Fibroblast of skin of abdomen (primary cell): Measurements from ENCODE around the gene CREB5.

Experiments
- DNase-seq: peaks from one replicate; pipeline ENCODE4 v3.0.0-alpha.2; 2013

The CREB5 gene

DNA sequence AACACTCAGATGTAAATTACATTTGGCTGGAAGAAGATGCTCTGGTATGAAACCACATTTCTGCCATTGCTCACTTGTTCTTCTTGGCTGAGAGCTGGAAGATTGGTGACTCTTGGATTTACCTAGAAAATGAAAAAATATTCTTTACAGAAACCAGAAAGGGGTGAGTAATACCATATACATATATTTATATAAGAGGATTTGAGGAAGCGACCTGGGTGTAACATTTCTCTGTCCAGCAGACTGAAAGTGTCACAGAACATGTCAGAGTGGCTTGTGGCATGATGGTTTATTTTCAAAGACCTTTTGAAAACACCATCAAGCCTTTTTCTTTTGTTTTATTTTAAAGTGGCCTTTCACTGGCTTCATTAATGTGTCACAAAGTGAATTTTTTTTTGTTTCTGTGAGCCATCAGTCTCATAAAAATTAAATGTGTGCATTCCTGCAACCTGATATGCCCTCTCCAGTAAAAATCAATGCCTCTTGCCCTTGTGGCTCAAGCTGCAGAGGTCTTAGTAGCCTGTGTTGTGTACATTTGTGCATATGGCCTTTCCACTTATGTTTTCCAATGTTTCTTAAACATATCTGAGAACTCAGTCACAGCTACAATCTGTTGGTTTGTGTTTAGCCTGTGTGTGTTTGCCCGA is 23.5 kb downstream of the CREB5 start:
- DNase-seq: no peak

GRCh38 chr7:28440055-28440601 is 27.8 kb downstream of the CREB5 start:
- DNase-seq: no peak

DNA sequence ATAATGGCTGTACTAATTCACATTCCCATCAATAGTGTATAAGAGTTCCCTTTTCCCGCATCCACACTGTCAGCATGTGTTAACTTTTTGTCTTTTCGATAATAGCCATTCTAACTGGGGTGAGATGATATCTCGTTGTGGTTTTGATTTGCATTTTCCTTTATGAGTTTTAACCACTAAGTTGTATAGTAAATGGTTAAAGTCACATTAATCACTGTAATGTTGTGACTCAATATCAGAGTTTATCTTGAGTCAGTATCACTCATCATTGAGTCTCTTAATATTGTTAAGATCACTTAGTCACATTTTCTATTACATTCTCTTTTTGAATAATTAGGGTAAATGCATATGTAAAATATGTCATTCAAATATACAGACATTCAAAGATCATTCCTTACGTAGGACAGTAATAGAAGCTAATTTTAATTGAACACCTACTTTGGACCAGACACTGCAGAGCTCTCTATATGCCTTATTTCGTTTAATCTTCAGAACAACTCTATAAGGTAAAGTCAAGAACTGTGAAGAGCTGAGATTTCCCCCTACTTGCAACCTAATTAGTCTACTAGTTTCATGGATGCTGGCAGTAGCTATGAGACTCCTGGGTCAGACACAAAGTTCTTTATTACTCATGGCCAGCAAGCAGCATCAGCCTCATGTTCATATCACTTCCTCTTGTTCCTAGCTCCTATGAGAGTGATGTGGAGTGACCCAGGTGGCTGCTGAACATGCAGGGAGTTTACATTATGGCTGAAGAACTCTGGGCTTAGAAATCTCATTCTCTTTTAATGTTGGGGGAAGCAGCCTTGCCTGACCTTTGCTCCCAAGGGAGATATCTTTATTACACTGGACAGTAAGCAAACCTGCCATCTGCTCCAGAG is 30.5 kb downstream of the CREB5 start:
- DNase-seq: peak; percentile 39

DNA sequence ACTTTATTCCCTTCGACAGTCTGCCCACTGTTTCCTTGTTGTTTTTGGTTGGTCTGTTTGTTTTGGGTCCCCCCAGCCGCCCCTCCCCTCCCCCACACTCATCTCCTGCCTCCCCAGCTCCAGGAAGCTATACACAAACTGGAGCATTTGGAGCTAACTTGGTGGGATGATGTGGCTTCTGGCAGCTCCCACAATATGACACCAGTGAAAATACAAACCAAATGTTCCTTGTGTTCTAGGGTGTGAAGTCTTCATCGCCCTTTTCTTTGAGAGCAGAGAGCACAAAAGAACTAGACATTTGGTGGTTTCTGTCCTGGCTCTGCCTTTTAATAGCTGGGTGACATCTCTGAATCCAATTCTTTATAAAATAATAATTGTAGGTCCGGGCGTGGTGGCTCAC is 33.8 kb downstream of the CREB5 start:
- DNase-seq: no peak

- peak; percentile 31 for DNase-seq
Measured at GRCh38 chr7:28447071-28447470, 34.8 kb downstream of the CREB5 start.

- no peak for DNase-seq
Measured at GRCh38 chr7:28448708-28449107, 36.4 kb downstream of the CREB5 start.

DNA sequence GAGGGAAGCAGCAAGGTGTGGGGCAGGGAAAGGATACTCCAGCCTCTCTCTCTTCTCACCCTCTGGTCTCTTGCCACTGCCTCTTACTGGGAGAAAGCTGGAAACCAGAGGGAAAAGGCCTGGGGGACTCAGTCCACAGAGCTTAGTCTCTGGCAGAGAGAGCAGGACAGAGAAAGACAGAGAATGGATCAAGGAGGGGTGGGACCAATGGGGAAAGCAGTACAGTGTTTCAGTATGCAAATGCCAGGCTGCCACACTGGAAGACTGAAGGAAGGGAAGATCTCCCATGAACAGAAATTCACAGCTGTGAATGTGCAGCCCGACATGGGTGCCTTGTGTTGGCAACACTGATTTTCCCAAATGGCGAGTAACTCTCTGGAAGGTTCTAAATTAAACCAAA is 40.4 kb downstream of the CREB5 start:
- no peak for DNase-seq

GRCh38 chr7:28455486-28455885 is 43.2 kb downstream of the CREB5 start:
- DNase-seq: no peak

- DNase-seq: no peak
Measured at GRCh38 chr7:28456044-28456443, 43.7 kb downstream of the CREB5 start.

DNA sequence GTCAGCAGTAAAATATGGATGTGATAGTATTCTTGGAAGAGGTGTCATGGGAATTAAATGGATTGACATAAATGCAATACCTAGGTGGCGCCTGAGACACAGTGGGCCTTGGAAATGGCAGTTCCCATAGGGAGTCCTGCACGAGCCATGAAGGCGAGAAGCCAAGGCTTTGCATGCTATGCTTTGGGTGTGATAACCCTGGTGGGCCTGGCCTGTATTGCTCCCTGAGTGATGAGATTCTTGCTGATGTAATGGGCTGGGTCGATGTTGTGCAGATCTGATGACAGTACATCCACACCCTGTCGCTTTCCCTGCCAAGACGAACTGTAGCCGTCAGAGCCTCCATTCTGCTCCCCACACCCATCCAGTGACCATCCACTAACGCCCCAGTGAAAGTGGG is 46.4 kb downstream of the CREB5 start:
- DNase-seq: no peak

GRCh38 chr7:28459306-28459705 is 47.0 kb downstream of the CREB5 start:
- no peak for DNase-seq

GRCh38 chr7:28465697-28466096 is 53.4 kb downstream of the CREB5 start:
- DNase-seq: no peak

DNA sequence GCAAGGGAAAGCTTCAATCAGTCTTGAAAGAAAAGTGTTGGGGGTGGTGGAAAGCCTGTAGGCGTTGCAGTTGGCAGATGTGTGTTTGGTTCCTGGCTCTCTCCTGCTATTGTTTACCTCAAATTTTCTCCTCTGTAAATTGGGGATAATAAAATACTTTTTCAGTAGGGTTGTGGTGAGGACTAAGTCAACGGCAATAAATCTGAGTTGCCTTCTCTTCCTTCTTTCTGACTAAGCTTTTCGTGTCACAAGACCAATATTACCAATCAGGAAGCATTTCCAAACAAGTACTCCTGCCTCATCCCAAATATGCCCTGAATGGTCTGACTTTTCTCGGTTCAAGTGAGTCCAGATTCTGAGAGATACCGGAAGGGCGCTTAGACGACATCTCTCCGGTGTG is 54.0 kb downstream of the CREB5 start:
- peak; percentile 20 for DNase-seq

GRCh38 chr7:28466885-28467284 is 54.6 kb downstream of the CREB5 start:
- no peak for DNase-seq

DNA sequence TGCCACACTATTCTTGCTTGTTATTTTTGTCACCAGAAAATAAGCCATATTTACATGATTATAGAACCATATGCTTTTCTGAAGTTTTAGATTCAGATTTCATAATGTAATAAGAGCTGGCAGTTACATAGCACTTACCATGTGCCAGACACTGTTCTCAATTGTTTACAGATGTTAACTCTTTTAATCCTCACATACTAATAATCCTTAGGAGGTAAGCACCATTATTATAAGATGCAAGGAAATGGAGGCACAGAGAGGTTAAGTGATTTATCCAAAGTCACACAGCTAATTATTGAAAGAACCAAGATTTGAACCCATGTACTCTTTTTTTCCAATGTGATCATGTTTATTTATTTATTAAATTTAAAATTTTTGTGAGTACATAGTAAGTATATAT is 57.2 kb downstream of the CREB5 start:
- DNase-seq: no peak

DNA sequence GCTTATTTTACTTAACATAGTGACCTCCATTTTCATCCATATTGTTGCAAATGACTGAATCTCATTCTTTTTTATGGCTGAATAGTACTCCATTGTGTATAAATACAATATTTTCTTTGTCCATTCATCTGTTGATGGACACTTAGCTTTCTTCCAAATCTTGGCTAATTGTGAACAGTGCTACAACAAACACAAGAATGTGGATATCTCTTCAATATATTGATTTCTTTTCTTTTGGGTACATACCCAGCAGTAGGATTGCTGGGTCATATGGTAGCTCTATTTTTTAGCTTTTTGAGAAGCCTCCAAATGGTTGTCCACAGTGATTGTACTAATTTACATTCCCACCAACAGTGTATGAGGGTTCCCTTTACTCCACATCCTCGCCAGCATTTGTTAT is 58.0 kb downstream of the CREB5 start:
- no peak for DNase-seq

DNA sequence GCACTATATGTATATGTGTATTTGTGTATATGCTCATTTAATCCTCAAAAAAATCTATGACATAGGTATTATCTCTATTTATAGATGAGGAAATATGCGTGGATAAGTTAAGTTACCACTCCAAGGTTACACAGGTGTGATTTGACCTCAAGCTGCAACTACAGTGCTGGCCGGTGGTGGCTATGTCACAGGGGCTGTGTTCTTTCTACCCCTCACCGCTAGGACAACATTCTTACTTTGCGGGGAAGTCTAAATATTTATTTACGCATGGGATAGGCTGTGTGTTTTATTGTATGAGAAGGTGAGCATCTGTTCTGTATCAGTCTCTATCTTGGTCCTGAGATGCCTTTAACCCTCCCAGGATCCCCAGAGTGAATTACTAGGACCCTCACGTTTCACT is 60.0 kb downstream of the CREB5 start:
- DNase-seq: no peak

DNA sequence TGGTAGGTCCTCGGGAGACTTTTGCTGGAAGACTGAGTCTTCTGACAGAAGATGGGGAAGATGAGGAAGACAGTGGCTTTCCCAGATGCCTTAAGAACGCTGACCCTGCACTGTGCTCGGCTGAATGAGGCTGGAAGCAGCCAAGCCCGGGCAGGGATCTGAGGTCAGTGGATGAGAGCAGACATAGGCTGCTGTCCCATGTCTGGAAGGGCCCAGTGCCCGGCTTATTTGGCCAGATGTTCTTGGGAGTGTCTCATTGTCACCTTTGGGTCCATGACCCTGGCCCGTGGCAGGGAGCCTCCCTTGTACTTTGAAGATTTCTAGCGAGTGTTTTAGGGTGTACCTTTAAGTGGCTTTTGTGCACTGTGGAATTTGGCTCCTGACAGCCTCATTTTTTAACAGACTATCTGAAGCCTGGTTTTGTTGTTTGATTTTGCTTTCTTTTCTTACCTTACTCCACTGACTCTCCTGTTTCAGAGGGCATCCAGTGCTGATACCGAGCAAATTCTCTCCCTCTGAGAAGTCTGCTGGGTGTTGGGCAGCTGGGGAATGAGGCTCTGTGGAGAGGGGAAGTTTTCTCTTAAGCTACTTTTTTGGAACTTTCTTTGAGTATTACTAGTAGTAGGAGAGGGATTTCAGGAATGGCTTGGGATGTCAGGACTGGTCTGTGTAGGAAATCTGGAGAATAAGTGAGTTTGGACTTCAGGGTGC is 61.4 kb downstream of the CREB5 start:
- DNase-seq: no peak

- DNase-seq: no peak
Measured at GRCh38 chr7:28474282-28474638, 61.9 kb downstream of the CREB5 start.

GRCh38 chr7:28474640-28475039 is 62.3 kb downstream of the CREB5 start:
- no peak for DNase-seq

DNA sequence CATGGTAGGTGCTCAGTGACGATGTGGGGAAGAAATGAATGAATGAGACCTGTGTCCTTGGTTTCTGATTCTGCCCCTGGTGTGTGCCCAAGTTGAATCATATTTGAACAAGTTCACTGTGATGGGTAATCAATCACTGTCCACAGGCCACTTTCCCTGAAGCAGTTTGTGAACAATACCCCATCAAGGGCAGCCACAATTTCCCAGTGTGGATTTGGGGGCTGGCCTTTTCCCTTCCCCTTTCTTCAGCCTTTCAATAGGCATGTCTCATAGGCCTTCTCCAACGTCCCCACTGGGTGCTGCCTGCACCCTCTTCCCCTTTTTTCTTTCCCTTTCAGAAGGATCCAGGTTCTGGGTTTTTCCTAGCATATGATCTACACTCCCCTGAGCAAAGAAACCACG is 64.7 kb downstream of the CREB5 start:
- DNase-seq: no peak

GRCh38 chr7:28478656-28479055 is 66.3 kb downstream of the CREB5 start:
- DNase-seq: no peak

- DNase-seq: no peak
Measured at GRCh38 chr7:28479507-28479947, 67.2 kb downstream of the CREB5 start.
